ENCODE measurements around the gene PDXP. TPM values are rescaled to one million over a fixed set of nuclear protein-coding genes. Genes with fewer than 3 reads are reported as not detected.

Gene PDXP
- total RNA-seq, 2 experiments from 2014 or later = 1.5 TPM

GRCh38 chr22:37627545-37627944 lies 31.0 kb upstream of the PDXP start:
- H3K36me3 ChIP-seq (ENCODE audit: insufficient read depth, low read length) = peaks cover 46% of the 10 kb centered on the region
- ChIA-PET CTCF (interaction anchor here (3.6 to 8.6 kb wide), 2 partner anchors 16 to 54 kb away, joined by 19 to 49 read pairs; no protein-coding TSS in a partner anchor), POLR2A (interaction anchor here (0.6 to 5.4 kb wide), 16 partner anchors 8 to 1773 kb away, joined by 3 to 107 read pairs (median 5); partner anchors contain the start of genes GGA1, LGALS1, NOL12 and PDXP)
- H3K27me3 ChIP-seq (ENCODE audit: control insufficient read depth in 1 of 2, insufficient read depth in 2 of 2, low read length in 2 of 2) = no peaks in the 10 kb centered on the region
- no peaks in the 10 kb centered on the region for H3K9me3 ChIP-seq (ENCODE audit: control insufficient read depth in 1 of 2, insufficient read depth in 1 of 2, low read length in 2 of 2)
- peak overlapping the region; percentile 74 to 76 for H3K27ac ChIP-seq (ENCODE audit: low read depth in 1 of 2, low read length in 2 of 2)
- peaks cover 82% of the 10 kb centered on the region for H3K4me1 ChIP-seq (ENCODE audit: insufficient read depth, low read length)
- peak overlapping the region; percentile 36 for H3K4me3 ChIP-seq (ENCODE audit: low read length)
- ATAC-seq (ENCODE audit: poor library complexity) (peak; percentile 81), DNase-seq (peak in 12 of 14 experiments; percentile 44 to 83 (median 63))
- H3K27ac Mint-ChIP-seq = peak overlapping the region; percentile 90
- no peak for TF ChIP-seq CTCF (IDR thresholded peaks at IDR 0.05)
- H3K4me1 Mint-ChIP-seq (ENCODE audit: low read depth) = peaks cover 54% of the 10 kb centered on the region
- H3K27me3 Mint-ChIP-seq = no peaks in the 10 kb centered on the region
- H3K9me3 Mint-ChIP-seq = no peaks in the 10 kb centered on the region
- H3K4me3 Mint-ChIP-seq = peak overlapping the region; percentile 79
- intact Hi-C loops (cut with DNase I, micrococcal nuclease) = no loop called here
- peaks cover 11% of the 10 kb centered on the region for H3K36me3 Mint-ChIP-seq (ENCODE audit: low read depth)

- H3K27me3 ChIP-seq (ENCODE audit: control insufficient read depth in 1 of 2, insufficient read depth in 2 of 2, low read length in 2 of 2) = no peaks in the 10 kb centered on the region
- no peaks in the 10 kb centered on the region for H3K9me3 ChIP-seq (ENCODE audit: control insufficient read depth in 1 of 2, insufficient read depth in 1 of 2, low read length in 2 of 2)
- ChIA-PET CTCF (interaction anchor here (1.3 to 8.6 kb wide), 3 partner anchors 8 to 53 kb away, joined by 3 to 49 read pairs (median 19); no protein-coding TSS in a partner anchor), POLR2A (interaction anchor here (0.7 to 5.4 kb wide), 7 partner anchors 9 to 384 kb away, joined by 3 to 107 read pairs (median 29); partner anchors contain the start of genes ANKRD54, GGA1, LGALS1 and PDXP)
- peaks cover 59% of the 10 kb centered on the region for H3K4me1 Mint-ChIP-seq (ENCODE audit: low read depth)
- TF ChIP-seq CTCF (IDR thresholded peaks at IDR 0.05) = no peak
- ATAC-seq (ENCODE audit: poor library complexity) (no peak), DNase-seq (no peak)
- peaks cover 85% of the 10 kb centered on the region for H3K4me1 ChIP-seq (ENCODE audit: insufficient read depth, low read length)
- peaks cover 39% of the 10 kb centered on the region for H3K36me3 ChIP-seq (ENCODE audit: insufficient read depth, low read length)
- no peaks in the 10 kb centered on the region for H3K9me3 Mint-ChIP-seq
- H3K27ac ChIP-seq (ENCODE audit: low read depth in 1 of 2, low read length in 2 of 2) = peak overlapping the region; percentile 74 to 76
- H3K4me3 Mint-ChIP-seq = no peak overlapping the region
- intact Hi-C loops (cut with DNase I, micrococcal nuclease) = no loop called here
- peak overlapping the region; percentile 90 for H3K27ac Mint-ChIP-seq
- no peak overlapping the region for H3K4me3 ChIP-seq (ENCODE audit: low read length)
- H3K27me3 Mint-ChIP-seq = no peaks in the 10 kb centered on the region
- peaks cover 7% of the 10 kb centered on the region for H3K36me3 Mint-ChIP-seq (ENCODE audit: low read depth)
These were observed 29.7 kb upstream of the PDXP start for GRCh38 chr22:37628830-37629229.

GRCh38 chr22:37629928-37630327 lies 28.6 kb upstream of the PDXP start:
- no peak overlapping the region for H3K4me3 Mint-ChIP-seq
- H3K9me3 ChIP-seq (ENCODE audit: control insufficient read depth in 1 of 2, insufficient read depth in 1 of 2, low read length in 2 of 2) = no peaks in the 10 kb centered on the region
- ChIA-PET CTCF (interaction anchor here (2.1 to 8.6 kb wide), 2 partner anchors 13 to 23 kb away, joined by 7 to 49 read pairs; no protein-coding TSS in a partner anchor), POLR2A (interaction anchor here (5.2 to 5.4 kb wide), 2 partner anchors 10 to 29 kb away, joined by 43 to 107 read pairs; partner anchors contain the start of genes PDXP and SH3BP1)
- H3K9me3 Mint-ChIP-seq = no peaks in the 10 kb centered on the region
- peaks cover 62% of the 10 kb centered on the region for H3K4me1 Mint-ChIP-seq (ENCODE audit: low read depth)
- peak overlapping the region in 1 of 2 donors; percentile 76 for H3K27ac ChIP-seq (ENCODE audit: low read depth in 1 of 2, low read length in 2 of 2)
- H3K36me3 Mint-ChIP-seq (ENCODE audit: low read depth) = peaks cover 10% of the 10 kb centered on the region
- DNase-seq (no peak), ATAC-seq (ENCODE audit: poor library complexity) (no peak)
- H3K36me3 ChIP-seq (ENCODE audit: insufficient read depth, low read length) = peaks cover 34% of the 10 kb centered on the region
- no peak overlapping the region for H3K27ac Mint-ChIP-seq
- peaks cover 85% of the 10 kb centered on the region for H3K4me1 ChIP-seq (ENCODE audit: insufficient read depth, low read length)
- no peaks in the 10 kb centered on the region for H3K27me3 ChIP-seq (ENCODE audit: control insufficient read depth in 1 of 2, insufficient read depth in 2 of 2, low read length in 2 of 2)
- no peak overlapping the region for H3K4me3 ChIP-seq (ENCODE audit: low read length)
- intact Hi-C loops (cut with DNase I, micrococcal nuclease) = no loop called here
- TF ChIP-seq CTCF (IDR thresholded peaks at IDR 0.05) = no peak
- H3K27me3 Mint-ChIP-seq = no peaks in the 10 kb centered on the region
